ENCODE data around the gene USP5.

Gene USP5

DNA sequence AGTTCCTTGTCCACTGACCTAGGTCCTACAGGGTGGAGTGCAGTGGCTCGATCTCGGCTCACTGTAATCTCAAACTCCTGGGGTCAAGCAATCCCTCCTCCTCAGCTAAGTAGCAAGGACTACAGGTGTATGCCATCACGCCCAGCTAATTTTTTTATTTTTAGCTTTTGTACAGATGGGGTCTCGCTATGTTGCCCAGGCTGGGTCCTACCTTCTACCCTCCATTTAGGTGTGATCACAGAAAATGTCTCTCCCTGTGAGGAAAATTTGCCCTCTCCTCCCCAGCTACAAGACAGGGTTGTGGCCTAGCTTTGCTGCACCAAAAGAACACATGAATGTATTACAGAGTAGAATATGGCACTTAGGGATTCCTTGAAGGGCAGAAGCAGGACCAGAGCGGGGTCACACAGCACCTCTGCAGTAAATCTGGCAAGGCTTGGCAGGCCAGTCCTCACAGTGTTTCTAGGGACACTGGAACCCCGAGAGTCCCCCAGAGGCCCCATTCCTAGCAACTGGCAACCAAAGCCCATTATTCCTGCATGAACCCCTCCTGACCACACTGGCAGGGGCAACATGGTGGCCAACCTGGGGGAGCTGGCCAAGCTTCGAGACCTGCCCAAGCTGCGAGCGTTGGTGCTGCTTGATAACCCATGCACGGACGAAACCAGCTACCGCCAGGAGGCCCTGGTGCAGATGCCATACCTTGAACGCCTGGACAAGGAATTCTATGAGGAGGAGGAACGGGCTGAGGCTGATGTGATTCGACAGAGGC is 60.4 kb downstream of the USP5 start:
- DNase-seq (ENCODE audit: low read depth in 2 of 2, low spot score in 1 of 2) = no peak

DNA sequence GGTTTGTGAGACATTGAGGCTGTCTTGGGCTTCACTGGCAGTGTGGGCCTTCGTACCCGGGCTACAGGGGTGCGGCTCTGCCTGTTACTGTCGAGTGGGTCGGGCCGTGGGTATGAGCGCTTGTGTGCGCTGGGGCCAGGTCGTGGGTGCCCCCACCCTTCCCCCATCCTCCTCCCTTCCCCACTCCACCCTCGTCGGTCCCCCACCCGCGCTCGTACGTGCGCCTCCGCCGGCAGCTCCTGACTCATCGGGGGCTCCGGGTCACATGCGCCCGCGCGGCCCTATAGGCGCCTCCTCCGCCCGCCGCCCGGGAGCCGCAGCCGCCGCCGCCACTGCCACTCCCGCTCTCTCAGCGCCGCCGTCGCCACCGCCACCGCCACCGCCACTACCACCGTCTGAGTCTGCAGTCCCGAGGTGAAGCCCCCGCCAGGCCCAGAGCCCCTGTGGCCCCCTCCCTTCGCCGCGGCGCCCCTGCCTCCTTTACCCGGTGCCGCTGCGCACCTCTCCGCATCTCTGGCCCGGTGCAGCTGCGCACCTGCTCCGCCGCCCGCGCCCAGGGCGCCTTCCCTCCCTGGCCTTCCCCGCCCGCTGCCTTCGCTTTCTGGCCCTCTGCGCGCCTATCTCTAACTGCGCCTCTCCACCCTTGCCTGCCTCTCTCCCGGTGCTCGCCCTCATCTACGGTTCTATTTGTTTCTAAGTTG is 62.4 kb downstream of the USP5 start, which contains the start of gene ENO2:
ENO2 (plus strand) TSS at position 335 of the 701 bp plus-strand sequence. CDS start 1,253 bp downstream, outside the sequence.
- DNase-seq (ENCODE audit: low read depth in 2 of 2, low spot score in 1 of 2) = peak in 1 of 2 donors; percentile 75

DNA sequence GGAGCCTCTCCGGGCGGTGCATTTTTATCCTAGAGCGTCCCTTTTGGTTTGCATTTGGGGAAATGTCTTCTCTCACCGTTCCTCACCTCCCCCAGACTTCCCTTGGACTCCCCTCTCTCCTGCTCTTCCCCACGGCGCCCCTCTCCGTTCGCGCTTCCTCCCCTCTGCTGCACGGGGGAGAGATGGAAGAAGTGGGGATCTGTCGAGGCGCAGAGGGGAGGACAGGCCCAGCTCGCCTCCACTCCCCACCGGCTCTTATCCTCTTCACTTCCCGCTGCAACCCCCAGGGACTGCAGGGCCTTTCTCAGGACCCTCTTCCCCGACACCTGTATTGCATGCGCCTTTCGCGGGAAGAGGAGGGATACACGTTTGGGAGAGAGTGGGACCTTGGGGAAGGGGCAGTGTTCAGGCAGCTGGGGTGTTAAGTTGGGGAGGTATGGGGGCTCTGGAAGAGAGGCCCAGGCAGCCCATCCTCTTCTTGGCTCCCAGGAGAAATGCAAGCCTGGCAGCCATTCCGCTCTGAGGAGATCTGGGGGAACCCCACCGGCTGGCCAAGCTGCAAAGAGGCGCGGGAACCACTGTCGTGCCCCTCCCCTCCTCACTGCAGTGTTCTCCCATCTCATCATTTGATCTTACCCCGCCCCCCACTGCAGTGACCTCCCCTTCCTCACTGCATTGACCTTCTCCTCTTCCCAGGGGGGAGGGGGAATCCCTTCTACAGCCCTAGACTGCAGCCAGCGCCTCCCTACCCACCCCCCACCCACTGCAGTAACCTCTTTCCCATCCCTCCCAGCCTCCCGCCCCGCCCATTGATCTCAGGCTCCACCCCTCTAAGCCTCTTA is 63.2 kb downstream of the USP5 start:
- DNase-seq (ENCODE audit: low read depth in 2 of 2, low spot score in 1 of 2) = no peak

DNA sequence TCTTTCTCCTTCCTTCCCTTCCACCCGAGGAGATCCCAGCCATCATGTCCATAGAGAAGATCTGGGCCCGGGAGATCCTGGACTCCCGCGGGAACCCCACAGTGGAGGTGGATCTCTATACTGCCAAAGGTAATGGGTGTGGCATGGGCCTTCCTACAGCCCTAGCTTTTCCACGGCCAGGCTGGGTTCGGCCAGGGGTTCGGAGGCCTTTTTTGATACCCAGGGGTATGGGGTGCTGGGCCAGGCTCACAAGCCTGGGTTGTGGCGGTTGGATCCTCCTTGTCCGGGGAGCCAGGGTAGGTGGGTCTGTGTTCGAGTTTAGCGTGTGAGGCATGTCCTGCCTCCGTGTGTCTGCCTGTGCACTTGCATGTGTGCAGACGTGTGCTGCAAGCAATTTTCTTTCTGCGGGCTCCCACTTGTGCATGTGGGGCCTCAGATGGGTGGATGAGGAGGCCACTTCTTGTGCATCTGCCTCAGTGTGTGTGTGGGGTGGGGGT is 63.9 kb downstream of the USP5 start:
- no peak for DNase-seq (ENCODE audit: low read depth in 2 of 2, low spot score in 1 of 2)

All from stimulated activated CD8-positive, alpha-beta memory T cell treated with anti-CD3 and anti-CD28 coated beads, Interleukin-4, amount 100 ng/mL, for 1 hour (primary cell).